DLD1 (cell line): ENCODE results near the gene RXFP1.

Source experiments
- in situ Hi-C: cut with HindIII; loops from 2 replicates; pipeline ENCODE4 v1.10.0; 2017; ENCODE audit warnings: low sequenced_read_pairs

Gene RXFP1

GRCh38 chr4:158667651-158668198 lies 146.0 kb downstream of the RXFP1 start:
- in situ Hi-C loops: no loop called here

GRCh38 chr4:158669310-158669709 lies 147.6 kb downstream of the RXFP1 start:
- in situ Hi-C loops: no loop called here

GRCh38 chr4:158670975-158671664 lies 149.4 kb downstream of the RXFP1 start:
- in situ Hi-C loops: no loop called here

GRCh38 chr4:158671665-158671914 lies 149.9 kb downstream of the RXFP1 start, which contains the start of gene C4orf46:
Gene C4orf46, minus strand, starts transcription at chr4:158671887. Its CDS starts 86 bp downstream, at chr4:158671801.
- in situ Hi-C loops: no loop called here

- in situ Hi-C loops: no loop called here
These were observed 150.5 kb downstream of the RXFP1 start, which contains the start of gene ETFDH for GRCh38 chr4:158671915-158672806. Gene ETFDH, plus strand, starts transcription at chr4:158672296. Its CDS starts 161 bp downstream, at chr4:158672457.

- in situ Hi-C loops: no loop called here
These were observed 152.0 kb downstream of the RXFP1 start for GRCh38 chr4:158673633-158674032.

GRCh38 chr4:158676076-158676475 lies 154.4 kb downstream of the RXFP1 start:
- in situ Hi-C loops: no loop called here

- in situ Hi-C loops: no loop called here
These were observed 157.1 kb downstream of the RXFP1 start for GRCh38 chr4:158678767-158679166.

- in situ Hi-C loops: no loop called here
These were observed 159.9 kb downstream of the RXFP1 start for GRCh38 chr4:158681629-158682028.

- in situ Hi-C loops: no loop called here
These were observed 160.4 kb downstream of the RXFP1 start for GRCh38 chr4:158682066-158682465.

- in situ Hi-C loops: no loop called here
These were observed 167.1 kb downstream of the RXFP1 start for GRCh38 chr4:158688813-158689212.
